ENCODE data around the gene SPINT1. TPM values are rescaled to one million over a fixed set of nuclear protein-coding genes. Genes with fewer than 3 reads are reported as not detected.
A peak's percentile ranks its signal among the peaks of the same experiment; 100 is the strongest.

SPINT1 gene, protein sequence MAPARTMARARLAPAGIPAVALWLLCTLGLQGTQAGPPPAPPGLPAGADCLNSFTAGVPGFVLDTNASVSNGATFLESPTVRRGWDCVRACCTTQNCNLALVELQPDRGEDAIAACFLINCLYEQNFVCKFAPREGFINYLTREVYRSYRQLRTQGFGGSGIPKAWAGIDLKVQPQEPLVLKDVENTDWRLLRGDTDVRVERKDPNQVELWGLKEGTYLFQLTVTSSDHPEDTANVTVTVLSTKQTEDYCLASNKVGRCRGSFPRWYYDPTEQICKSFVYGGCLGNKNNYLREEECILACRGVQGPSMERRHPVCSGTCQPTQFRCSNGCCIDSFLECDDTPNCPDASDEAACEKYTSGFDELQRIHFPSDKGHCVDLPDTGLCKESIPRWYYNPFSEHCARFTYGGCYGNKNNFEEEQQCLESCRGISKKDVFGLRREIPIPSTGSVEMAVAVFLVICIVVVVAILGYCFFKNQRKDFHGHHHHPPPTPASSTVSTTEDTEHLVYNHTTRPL
- total RNA-seq (1 to 10 TPM; 1.6 to 6.6 (median 5.1) TPM), total RNA-seq (1.9 to 17.8 (median 5.0) reads per million in 29 experiments)
- 2.0 TPM for total RNA-seq (2013)

DNA sequence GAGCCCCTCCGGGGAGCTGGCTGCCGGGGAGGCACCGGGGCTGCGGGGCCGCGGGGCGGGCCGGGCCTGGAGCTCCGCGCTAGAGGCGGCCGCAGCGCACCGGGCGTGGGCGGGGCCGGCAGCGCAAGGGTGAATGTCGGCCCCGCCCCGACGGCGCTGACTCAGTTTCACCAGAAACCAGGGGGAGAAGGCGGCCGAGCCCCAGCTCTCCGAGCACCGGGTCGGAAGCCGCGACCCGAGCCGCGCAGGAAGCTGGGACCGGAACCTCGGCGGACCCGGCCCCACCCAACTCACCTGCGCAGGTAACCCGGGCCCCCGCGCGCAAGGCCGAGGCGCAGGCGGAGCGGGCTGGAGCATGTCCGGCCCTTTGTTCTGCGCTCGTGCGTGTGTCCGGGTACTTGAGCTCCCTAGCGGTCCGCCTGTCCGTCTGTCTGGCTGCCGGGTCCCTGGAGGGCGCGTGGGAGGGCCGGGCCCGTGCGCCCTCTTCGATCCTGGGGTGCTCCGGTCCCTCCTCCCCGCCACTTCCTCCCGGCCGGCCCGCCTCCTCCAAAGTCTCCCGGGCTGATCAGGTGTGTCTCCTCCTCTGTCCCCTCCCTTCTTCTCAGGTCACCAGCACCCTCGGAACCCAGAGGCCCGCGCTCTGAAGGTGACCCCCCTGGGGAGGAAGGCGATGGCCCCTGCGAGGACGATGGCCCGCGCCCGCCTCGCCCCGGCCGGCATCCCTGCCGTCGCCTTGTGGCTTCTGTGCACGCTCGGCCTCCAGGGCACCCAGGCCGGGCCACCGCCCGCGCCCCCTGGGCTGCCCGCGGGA is at the start of gene SPINT1:
Gene SPINT1, plus strand, starts transcription at position 164 of the 811 bp plus-strand sequence. Its CDS starts 507 bp downstream, at position 671.
- no peaks in the 10 kb centered on the region for H3K36me3 ChIP-seq (ENCODE audit: control insufficient read depth in 2 of 2, extremely low read depth in 1 of 2, insufficient read depth in 1 of 2, low read length in 1 of 2)
- DNase-seq (peak in 13 of 35 experiments; percentile 3 to 40 (median 20)), ATAC-seq (replicated peaks in 1 of 4) (peak; percentile 69 to 77 (median 73))
- ChIA-PET POLR2A (interaction anchor here in 1 of 2 donors (0.6 kb wide), 1 partner anchor 37 kb away, joined by 3 read pairs; no protein-coding TSS in a partner anchor), CTCF (no interaction called here)
- Mint-ChIP-seq H3K4me3 (peak within 1 kb of the TSS; percentile 79 to 83 (median 83)), H3K27me3 (peaks cover 7% of the 10 kb centered on the region in 2 donors), H3K4me1 (peaks cover 27 to 33% (median 29%) of the 10 kb centered on the region in 3 donors), H3K36me3 (no peaks in the 10 kb centered on the region), H3K27ac (peak within 1 kb of the TSS; percentile 27 to 44), H3K9me3 (no peaks in the 10 kb centered on the region)
- peak within 1 kb of the TSS; percentile 59 to 64 for H3K4me3 ChIP-seq (ENCODE audit: control insufficient read depth in 1 of 2, extremely low read depth in 1 of 2, low read length in 1 of 2)
- H3K27me3 ChIP-seq (replicated peaks in 1 of 2; ENCODE audit: control insufficient read depth in 2 of 2, extremely low read depth in 1 of 2, insufficient read depth in 2 of 2, low read length in 1 of 2) = peaks cover 0 to 29% of the 10 kb centered on the region in 2 experiments
- H3K4me1 ChIP-seq (ENCODE audit: control insufficient read depth in 1 of 2, extremely low read depth in 1 of 2, insufficient read depth in 2 of 2, low read length in 2 of 2) = peaks cover 0 to 30% of the 10 kb centered on the region in 2 experiments
- no peak within 1 kb of the TSS for H3K27ac ChIP-seq (ENCODE audit: low read length)
- WGBS (ENCODE audit: insufficient coverage) = under 1% methylated on average over 89 of the region's 89 CpGs
- H3K9me3 ChIP-seq = no peaks in the 10 kb centered on the region

DNA sequence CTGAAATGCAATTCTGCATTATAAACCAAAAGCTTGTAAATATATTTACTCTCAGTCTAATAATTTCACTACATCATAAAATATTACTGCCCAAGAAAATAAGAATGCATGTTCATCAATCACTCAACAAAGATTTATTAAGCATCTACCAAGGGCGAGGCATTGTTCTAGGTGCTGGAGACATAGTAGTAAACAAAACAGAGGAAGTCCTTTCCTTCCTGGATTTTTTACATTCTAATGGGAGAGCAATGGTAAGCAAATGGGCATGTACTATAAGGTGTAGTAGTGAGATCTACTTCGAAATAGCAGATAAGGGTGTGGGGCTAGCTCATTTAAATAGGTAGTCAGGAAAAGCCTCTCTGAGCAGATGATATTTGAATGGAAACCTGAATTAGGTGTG is 47.8 kb upstream of the SPINT1 start:
- H3K27ac ChIP-seq (ENCODE audit: low read length) = no peak overlapping the region
- Mint-ChIP-seq H3K36me3 (peaks cover 41% of the 10 kb centered on the region), H3K27me3 (no peaks in the 10 kb centered on the region), H3K9me3 (no peaks in the 10 kb centered on the region), H3K27ac (no peak overlapping the region), H3K4me1 (peaks cover 22 to 35% (median 29%) of the 10 kb centered on the region in 3 donors), H3K4me3 (no peak overlapping the region)
- no peaks in the 10 kb centered on the region for H3K27me3 ChIP-seq (replicated peaks in 1 of 2; ENCODE audit: control insufficient read depth in 2 of 2, extremely low read depth in 1 of 2, insufficient read depth in 2 of 2, low read length in 1 of 2)
- H3K36me3 ChIP-seq (ENCODE audit: control insufficient read depth in 2 of 2, extremely low read depth in 1 of 2, insufficient read depth in 1 of 2, low read length in 1 of 2) = peaks cover 0 to 21% of the 10 kb centered on the region in 2 donors
- CTCF ChIA-PET = no interaction called here
- DNase-seq = no peak
- H3K4me3 ChIP-seq (ENCODE audit: control insufficient read depth in 1 of 2, extremely low read depth in 1 of 2, low read length in 1 of 2) = no peak overlapping the region
- POLR2A ChIA-PET = no interaction called here
- no peak for ATAC-seq (replicated peaks in 1 of 4)
- no peaks in the 10 kb centered on the region for H3K4me1 ChIP-seq (ENCODE audit: control insufficient read depth in 1 of 2, extremely low read depth in 1 of 2, insufficient read depth in 2 of 2, low read length in 2 of 2)
- H3K9me3 ChIP-seq = no peaks in the 10 kb centered on the region
- WGBS (ENCODE audit: insufficient coverage) = 100% methylated on average over 1 of the region's 2 CpGs

DNA sequence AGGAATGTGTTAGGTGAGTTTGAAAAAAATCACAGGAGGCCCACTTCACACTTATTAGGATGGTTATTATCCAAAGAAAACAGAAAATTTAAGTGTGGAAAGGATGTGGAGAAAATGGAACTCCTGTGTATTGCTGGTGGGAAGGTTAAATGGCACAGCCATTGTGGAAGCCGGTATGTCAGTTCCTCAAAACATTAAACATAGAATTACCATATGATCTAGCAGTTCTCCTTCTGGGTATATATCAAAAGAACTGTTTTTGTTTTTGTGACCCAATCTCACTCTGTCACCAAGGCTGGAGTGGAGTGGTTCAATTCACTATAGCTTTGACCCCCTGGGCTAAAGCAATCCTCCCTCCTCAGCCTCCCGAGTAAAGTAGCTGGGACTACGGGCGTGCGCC is 47.3 kb upstream of the SPINT1 start:
- H3K27me3 Mint-ChIP-seq = no peaks in the 10 kb centered on the region
- no peak overlapping the region for H3K4me3 Mint-ChIP-seq
- POLR2A ChIA-PET = interaction anchor here in 1 of 2 donors (0.7 kb wide), 1 partner anchor 25 kb away, joined by 8 read pairs; no protein-coding TSS in a partner anchor

DNA sequence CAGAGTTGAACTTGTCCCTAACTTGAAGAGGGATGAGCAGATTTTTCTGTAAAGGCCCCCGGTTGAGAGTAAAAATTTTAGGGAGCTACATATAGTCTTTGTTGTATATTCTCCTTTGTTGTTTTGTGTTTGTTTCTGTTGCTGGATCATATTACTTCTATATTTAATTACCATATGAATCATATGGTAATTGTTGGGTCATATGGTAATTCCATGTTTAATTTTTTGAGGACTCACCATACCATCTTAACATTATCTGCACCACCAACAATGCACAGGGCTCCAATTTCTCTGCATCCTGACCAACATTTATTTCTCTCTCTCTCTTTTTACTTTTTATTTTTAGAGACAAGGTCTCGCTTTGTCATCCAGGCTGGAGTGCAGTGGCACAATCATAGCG is 44.3 kb upstream of the SPINT1 start:
- no peak overlapping the region for H3K27ac Mint-ChIP-seq
- DNase-seq (no peak), ATAC-seq (replicated peaks in 1 of 4) (no peak)
- H3K27me3 Mint-ChIP-seq = no peaks in the 10 kb centered on the region
- no peaks in the 10 kb centered on the region for H3K27me3 ChIP-seq (replicated peaks in 1 of 2; ENCODE audit: control insufficient read depth in 2 of 2, extremely low read depth in 1 of 2, insufficient read depth in 2 of 2, low read length in 1 of 2)
- no peak overlapping the region for H3K4me3 ChIP-seq (ENCODE audit: control insufficient read depth in 1 of 2, extremely low read depth in 1 of 2, low read length in 1 of 2)
- no peak overlapping the region for H3K4me3 Mint-ChIP-seq
- peaks cover 38 to 49% (median 44%) of the 10 kb centered on the region in 3 donors for H3K4me1 Mint-ChIP-seq
- WGBS (ENCODE audit: insufficient coverage) = 100% methylated on average over 1 of the region's 3 CpGs
- no peaks in the 10 kb centered on the region for H3K9me3 ChIP-seq
- ChIA-PET POLR2A (interaction anchor here in 1 of 2 donors (0.7 kb wide), 1 partner anchor 72 kb away, joined by 15 read pairs; no protein-coding TSS in a partner anchor), CTCF (interaction anchor here in 1 of 2 donors (0.7 kb wide), 1 partner anchor 208 kb away, joined by 3 read pairs; no protein-coding TSS in a partner anchor)
- no peak overlapping the region for H3K27ac ChIP-seq (ENCODE audit: low read length)
- no peaks in the 10 kb centered on the region for H3K4me1 ChIP-seq (ENCODE audit: control insufficient read depth in 1 of 2, extremely low read depth in 1 of 2, insufficient read depth in 2 of 2, low read length in 2 of 2)
- peaks cover 34% of the 10 kb centered on the region for H3K36me3 Mint-ChIP-seq
- H3K9me3 Mint-ChIP-seq = no peaks in the 10 kb centered on the region
- peaks cover 10 to 12% of the 10 kb centered on the region in 2 donors for H3K36me3 ChIP-seq (ENCODE audit: control insufficient read depth in 2 of 2, extremely low read depth in 1 of 2, insufficient read depth in 1 of 2, low read length in 1 of 2)

More for the DNA sequence above, 47.3 kb upstream of the SPINT1 start:
- H3K4me1 ChIP-seq (ENCODE audit: control insufficient read depth in 1 of 2, extremely low read depth in 1 of 2, insufficient read depth in 2 of 2, low read length in 2 of 2) = no peaks in the 10 kb centered on the region
- CTCF ChIA-PET = interaction anchor here (0.7 to 0.9 kb wide), 2 partner anchors 44 to 62 kb away, joined by 3 to 15 read pairs; no protein-coding TSS in a partner anchor
- no peak overlapping the region for H3K4me3 ChIP-seq (ENCODE audit: control insufficient read depth in 1 of 2, extremely low read depth in 1 of 2, low read length in 1 of 2)
- H3K4me1 Mint-ChIP-seq = peaks cover 24 to 38% (median 34%) of the 10 kb centered on the region in 3 donors
- peaks cover under 1 to 20% of the 10 kb centered on the region in 2 donors for H3K36me3 ChIP-seq (ENCODE audit: control insufficient read depth in 2 of 2, extremely low read depth in 1 of 2, insufficient read depth in 1 of 2, low read length in 1 of 2)
- DNase-seq (no peak), ATAC-seq (replicated peaks in 1 of 4) (no peak)
- WGBS (ENCODE audit: insufficient coverage) = no CpG with 5 or more reads among the region's 5 CpGs
- H3K27ac ChIP-seq (ENCODE audit: low read length) = no peak overlapping the region
- no peaks in the 10 kb centered on the region for H3K27me3 ChIP-seq (replicated peaks in 1 of 2; ENCODE audit: control insufficient read depth in 2 of 2, extremely low read depth in 1 of 2, insufficient read depth in 2 of 2, low read length in 1 of 2)
- no peak overlapping the region for H3K27ac Mint-ChIP-seq
- no peaks in the 10 kb centered on the region for H3K9me3 ChIP-seq
- peaks cover 44% of the 10 kb centered on the region for H3K36me3 Mint-ChIP-seq
- no peaks in the 10 kb centered on the region for H3K9me3 Mint-ChIP-seq

DNA sequence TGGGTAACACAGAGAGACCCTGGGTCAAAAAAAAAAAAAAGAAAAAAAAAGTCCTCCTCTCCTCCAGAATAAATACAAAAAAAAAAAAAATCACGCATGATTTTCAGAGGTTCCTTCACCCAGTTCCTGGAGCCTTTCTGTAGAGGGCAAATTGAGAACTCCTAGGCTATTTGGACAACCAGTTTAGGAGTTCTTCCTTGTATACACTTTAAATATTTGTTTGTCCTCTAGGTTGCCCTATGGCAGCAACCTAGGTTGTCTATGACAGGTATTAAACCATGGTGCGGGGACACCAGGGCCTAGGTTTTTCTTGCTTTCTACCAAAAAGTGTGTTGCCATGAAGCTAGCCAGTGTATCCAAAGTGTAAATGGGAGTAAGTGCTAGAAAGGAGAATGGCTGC is 40.8 kb upstream of the SPINT1 start:
- H3K4me1 Mint-ChIP-seq = peaks cover 42 to 51% (median 43%) of the 10 kb centered on the region in 3 donors
- no peak for DNase-seq
- WGBS (ENCODE audit: insufficient coverage) = 100% methylated on average over 1 of the region's 2 CpGs

More for the DNA sequence above, 40.8 kb upstream of the SPINT1 start:
- no peak for ATAC-seq (replicated peaks in 1 of 4)
- no peaks in the 10 kb centered on the region for H3K9me3 ChIP-seq
- H3K27ac ChIP-seq (ENCODE audit: low read length) = no peak overlapping the region
- Mint-ChIP-seq H3K36me3 (peaks cover 26% of the 10 kb centered on the region), H3K27me3 (no peaks in the 10 kb centered on the region), H3K27ac (no peak overlapping the region), H3K4me3 (no peak overlapping the region), H3K9me3 (no peaks in the 10 kb centered on the region)
- H3K36me3 ChIP-seq (ENCODE audit: control insufficient read depth in 2 of 2, extremely low read depth in 1 of 2, insufficient read depth in 1 of 2, low read length in 1 of 2) = peaks cover 9 to 10% of the 10 kb centered on the region in 2 donors
- no peaks in the 10 kb centered on the region for H3K27me3 ChIP-seq (replicated peaks in 1 of 2; ENCODE audit: control insufficient read depth in 2 of 2, extremely low read depth in 1 of 2, insufficient read depth in 2 of 2, low read length in 1 of 2)
- peaks cover 11 to 16% of the 10 kb centered on the region in 2 experiments for H3K4me1 ChIP-seq (ENCODE audit: control insufficient read depth in 1 of 2, extremely low read depth in 1 of 2, insufficient read depth in 2 of 2, low read length in 2 of 2)
- CTCF ChIA-PET = interaction anchor here in 1 of 2 donors (0.7 kb wide), 1 partner anchor 34 kb away, joined by 8 read pairs; no protein-coding TSS in a partner anchor
- POLR2A ChIA-PET = interaction anchor here in 1 of 2 donors (0.7 kb wide), 1 partner anchor 35 kb away, joined by 18 read pairs; no protein-coding TSS in a partner anchor
- H3K4me3 ChIP-seq (ENCODE audit: control insufficient read depth in 1 of 2, extremely low read depth in 1 of 2, low read length in 1 of 2) = no peak overlapping the region

All from T-cell (primary cell).